HepG2 (cell line): ENCODE data around the gene CA7. TPM values are rescaled to one million over a fixed set of nuclear protein-coding genes. Genes with fewer than 3 reads are reported as not detected.
"Not testable (repeated sequence)": the region's sequence is repeated elsewhere in the genome, so short reads cannot be mapped to it uniquely, and the experiment has no call there.

Source experiments
- ATAC-seq: fragments of 200-7000 bp; cut with Tn5 transposase; 3 replicates; pipeline ENCODE4 v1.9.1; 2020; ENCODE audit warnings: mild to moderate bottlenecking, moderate library complexity
- BruUV-seq: library from RNA; stranded (reverse); fragments of 400-500 nt; replicated peaks from 2 replicates; lab custom pipeline; 2021; lab: Mats Ljungman, UMichigan
- CTCF ChIA-PET: fragments of 300-600 bp; formaldehyde crosslinking; extraction: SDS; loops from one replicate; lab custom pipeline; 2021; ENCODE audit warnings: low total read pairs, inconsistent platforms, low intra/inter-chr PET ratio; lab: Yijun Ruan, JAX
- POLR2A ChIA-PET: fragments of 350-600 bp; sonication (Branson Sonifier 250); formaldehyde crosslinking; loops from one replicate; lab custom pipeline; 2020; ENCODE audit warnings: antibody characterized with exemption, inconsistent platforms; lab: Yijun Ruan, JAX
- DNase-seq: peaks from one replicate; pipeline ENCODE4 v3.0.0-alpha.2; 2015; ENCODE audit warnings: low spot score
- FAIRE-seq: peaks from 3 replicates; lab custom pipeline; 2011; peaks lifted over from hg19 to GRCh38; lab: Jason Lieb, UNC
- H2AFZ ChIP-seq: one replicate; pipeline ENCODE4 v1.6.1; 2011; ENCODE audit warnings: low read length, inconsistent platforms
- H3K27ac ChIP-seq: fragments of 300-600 bp; 3 replicates; pipeline ENCODE4 v1.8.0; 2011; ENCODE audit warnings: mixed run types, mild to moderate bottlenecking, mixed read lengths, low read length, inconsistent platforms; ENCODE audit not compliant: insufficient read depth; ENCODE audit errors: extremely low read length
- H3K27me3 ChIP-seq, 2 experiments: fragments of 200-600 bp in 1 of 2; 2 replicates in 1 of 2; 3 replicates in 1 of 2; pipeline versions ENCODE4 v1.6.0 to v1.8.0; 2011; ENCODE audit warnings: low read length in 2 of 2, mild to moderate bottlenecking in 2 of 2, moderate library complexity in 2 of 2, inconsistent platforms in 1 of 2; ENCODE audit not compliant: insufficient read depth in 2 of 2, control insufficient read depth in 1 of 2
- H3K36me3 ChIP-seq, 2 experiments: fragments of 200-600 bp in 1 of 2; replicated peaks in 1 of 2; 2 replicates in 1 of 2; 3 replicates in 1 of 2; pipeline versions ENCODE4 v1.5.1 to v1.8.0; 2011; ENCODE audit warnings: low read length in 2 of 2, inconsistent platforms in 1 of 2; ENCODE audit not compliant: insufficient read depth in 2 of 2, control insufficient read depth in 1 of 2
- H3K4me1 ChIP-seq: 2 replicates; pipeline ENCODE4 v1.5.1; 2012; ENCODE audit warnings: low read length, inconsistent platforms; ENCODE audit not compliant: insufficient read depth
- H3K4me2 ChIP-seq: 2 replicates; pipeline ENCODE4 v1.6.0; 2011; ENCODE audit warnings: low read depth, low read length, inconsistent platforms
- H3K4me3 ChIP-seq, 3 experiments: fragments of 200-600 bp in 1 of 3; sonication (generic), shearing (Covaris generic) in 1 of 3; replicated peaks in 1 of 3; 2 replicates each; pipeline ENCODE4 v1.5.1; 2011 to 2016; ENCODE audit warnings: low read length in 3 of 3, inconsistent platforms in 2 of 3, low read depth in 2 of 3, mild to moderate bottlenecking in 2 of 3, control low read depth in 1 of 3, mixed read lengths in 1 of 3; ENCODE audit not compliant: insufficient read depth in 1 of 3
- H3K79me2 ChIP-seq: one replicate; pipeline ENCODE4 v1.6.1; 2011; ENCODE audit warnings: low read length, inconsistent platforms; ENCODE audit not compliant: insufficient read depth
- H3K9ac ChIP-seq: 2 replicates; pipeline ENCODE4 v1.6.0; 2011; ENCODE audit warnings: mild to moderate bottlenecking, low read depth, low read length, inconsistent platforms; ENCODE audit not compliant: insufficient read depth
- H3K9me3 ChIP-seq: 2 replicates; pipeline ENCODE4 v1.5.1; 2012; ENCODE audit warnings: mild to moderate bottlenecking, low read length
- H4K20me1 ChIP-seq: 2 replicates; pipeline ENCODE4 v1.6.0; 2011; ENCODE audit warnings: inconsistent platforms, mild to moderate bottlenecking, low read length, moderate library complexity; ENCODE audit not compliant: insufficient read depth
- GPN1 ChIP-seq: sonication (generic); formaldehyde crosslinking; IDR thresholded peaks from 2 replicates; pipeline ENCODE4 v1.5.1; 2020; ENCODE audit warnings: missing genetic modification reagents, borderline replicate concordance
- MAFF ChIP-seq: IDR thresholded peaks from 2 replicates; pipeline ENCODE4 v1.6.1; 2011; ENCODE audit warnings: low read depth, low read length, improper control_type of control experiment
- ZNF10 ChIP-seq: sonication (generic); formaldehyde crosslinking; IDR thresholded peaks from 2 replicates; pipeline ENCODE4 v1.4.0; 2020; ENCODE audit warnings: mild to moderate bottlenecking, low read depth, missing genetic modification reagents, borderline replicate concordance
- ZNF121 ChIP-seq: sonication (generic); formaldehyde crosslinking; IDR thresholded peaks from 2 replicates; pipeline ENCODE4 v1.5.0; 2020; ENCODE audit warnings: mild to moderate bottlenecking, missing genetic modification reagents
- WGBS: methylation state at CpG from one replicate; pipeline ENCODE4 v1.1.6; 2017; ENCODE audit warnings: low lambda C conversion rate; 5-methylcytosine and 5-hydroxymethylcytosine counted together
- in situ Hi-C: cut with HindIII; loops from 2 replicates; pipeline ENCODE4 v1.10.0; 2017; ENCODE audit warnings: low pct_unique_long_range_greater_than_20kb; ENCODE audit not compliant: extremely low pct_ligation_motif_present
- intact Hi-C: fragments of 100-400 bp; cut with micrococcal nuclease; formaldehyde crosslinking; loops from one replicate; pipeline ENCODE4 v1.10.0; 2022; ENCODE audit not compliant: unreplicated experiment
- polyA plus RNA-seq, 8 experiments: library from polyadenylated mRNA; depleted of rRNA in 3 of 8; stranded (reverse) in 7 of 8; unstranded in 1 of 8; fragments of >200 nt; fragmentation: Illumina TruSeq in 4 of 8; extraction: Trizol in 4 of 8; gene quantifications; 2 replicates each; pipeline versions ENCODE4 v1.2.1 to v1.2.3, GENCODE V29; 2011 to 2016; ENCODE audit warnings: low read depth in 4 of 8, missing spikeins in 1 of 8, mixed read lengths in 1 of 8; ENCODE audit not compliant: insufficient read depth in 1 of 8
- total RNA-seq, 5 experiments: library from RNA; depleted of rRNA; stranded (reverse); fragments of >200 nt; fragmentation: Illumina TruSeq; extraction: Trizol; gene quantifications; 2 replicates each; pipeline ENCODE4 v1.2.3, GENCODE V29; 2016; ENCODE audit warnings: low read depth in 1 of 5
- TF ChIP-seq, protein P1 (sequence below): sonication (generic); formaldehyde crosslinking; IDR thresholded peaks from 2 replicates; pipeline ENCODE4 v1.5.0; 2020; ENCODE audit warnings: mild to moderate bottlenecking, missing genetic modification reagents

The CA7 gene
- total and polyA plus RNA-seq, 2 of the 13 experiments (the other 11 are each of a cell fraction or from before 2014, with no cell fraction given): not detected

DNA sequence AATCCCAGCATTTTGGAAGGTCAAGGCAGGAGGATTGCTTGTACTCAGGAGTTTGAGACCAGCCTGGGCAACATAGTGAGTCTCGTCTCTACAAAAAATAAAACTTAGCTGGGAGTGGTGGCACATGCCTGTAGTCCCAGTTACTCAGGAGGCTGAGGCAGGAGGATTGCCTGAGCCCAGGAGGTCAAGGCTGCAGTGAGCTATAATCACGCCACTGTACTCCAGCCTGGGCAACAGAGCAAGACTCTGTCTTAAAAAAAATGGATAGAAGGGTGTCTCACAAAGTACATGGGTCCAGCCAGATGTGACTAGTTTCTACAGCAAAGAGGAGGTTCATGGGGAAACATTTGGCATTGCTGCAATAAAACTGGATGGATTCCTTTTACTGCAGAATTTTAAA is 27.1 kb downstream of the CA7 start:
- CTCF ChIA-PET, H4K20me1 ChIP-seq, POLR2A ChIA-PET, H3K9me3 ChIP-seq, FAIRE-seq, H3K4me2 ChIP-seq, H3K27me3 ChIP-seq, H3K9ac ChIP-seq, DNase-seq, H3K36me3 ChIP-seq, BruUV-seq, ATAC-seq, H3K27ac ChIP-seq, H3K4me3 ChIP-seq, H2AFZ ChIP-seq, H3K79me2 ChIP-seq: not testable (repeated sequence)
- in situ Hi-C loops: loop anchor here (25.0 kb wide), 1 partner anchor 459 kb away; no protein-coding TSS in a partner anchor
- peaks cover 30% of the 10 kb centered on the region for H3K4me1 ChIP-seq
- 29% methylated on average over 2 of the region's 2 CpGs for WGBS
- intact Hi-C loops: loop anchor here (5.0 kb wide), 1 partner anchor 209 kb away; no protein-coding TSS in a partner anchor
- TF ChIP-seq, protein P1, sequence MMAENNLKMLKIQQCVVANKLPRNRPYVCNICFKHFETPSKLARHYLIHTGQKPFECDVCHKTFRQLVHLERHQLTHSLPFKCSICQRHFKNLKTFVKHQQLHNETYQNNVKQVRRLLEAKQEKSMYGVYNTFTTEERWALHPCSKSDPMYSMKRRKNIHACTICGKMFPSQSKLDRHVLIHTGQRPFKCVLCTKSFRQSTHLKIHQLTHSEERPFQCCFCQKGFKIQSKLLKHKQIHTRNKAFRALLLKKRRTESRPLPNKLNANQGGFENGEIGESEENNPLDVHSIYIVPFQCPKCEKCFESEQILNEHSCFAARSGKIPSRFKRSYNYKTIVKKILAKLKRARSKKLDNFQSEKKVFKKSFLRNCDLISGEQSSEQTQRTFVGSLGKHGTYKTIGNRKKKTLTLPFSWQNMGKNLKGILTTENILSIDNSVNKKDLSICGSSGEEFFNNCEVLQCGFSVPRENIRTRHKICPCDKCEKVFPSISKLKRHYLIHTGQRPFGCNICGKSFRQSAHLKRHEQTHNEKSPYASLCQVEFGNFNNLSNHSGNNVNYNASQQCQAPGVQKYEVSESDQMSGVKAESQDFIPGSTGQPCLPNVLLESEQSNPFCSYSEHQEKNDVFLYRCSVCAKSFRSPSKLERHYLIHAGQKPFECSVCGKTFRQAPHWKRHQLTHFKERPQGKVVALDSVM (CRISPR knock-in tag): peak; percentile 75
- peak; percentile 82 for TF ChIP-seq ZNF121 (CRISPR knock-in tag)

DNA sequence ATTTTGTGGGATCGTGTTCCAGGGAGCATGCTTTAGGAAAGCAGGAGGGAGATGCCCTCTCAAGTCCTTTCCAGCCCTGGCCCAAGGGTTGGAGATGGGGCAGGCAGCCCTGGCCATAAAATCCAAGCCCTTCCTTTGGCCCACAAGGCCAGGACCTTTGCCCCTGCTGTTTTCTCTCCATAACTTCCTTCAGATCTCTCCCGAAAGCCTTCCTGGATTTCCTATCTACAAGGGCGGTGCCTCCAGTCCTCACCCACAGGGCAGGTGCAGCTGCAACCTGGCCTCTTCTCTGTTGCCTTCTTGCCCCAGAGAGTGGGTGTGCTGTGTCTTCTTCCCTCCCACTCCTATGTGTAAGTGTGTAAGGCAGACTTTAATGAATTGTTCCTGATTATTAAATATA is 27.6 kb downstream of the CA7 start:
- no peak for TF ChIP-seq GPN1
- no peak for TF ChIP-seq MAFF
- no peak for TF ChIP-seq ZNF10 (CRISPR knock-in tag)
- TF ChIP-seq, all 625 proteins: peak for 0
- Histone ChIP-seq H3K36me3 (no peaks in the 10 kb centered on the region), H2AFZ (no peak overlapping the region), H3K4me2 (no peak overlapping the region), H3K9ac (no peak overlapping the region), H3K79me2 (no peaks in the 10 kb centered on the region), H3K27me3 (peaks cover 0 to 8% of the 10 kb centered on the region in 2 experiments; a peak in 2 of 5 replicates), H3K4me1 (peaks cover 30% of the 10 kb centered on the region), H4K20me1 (no peaks in the 10 kb centered on the region), H3K9me3 (no peaks in the 10 kb centered on the region), H3K27ac (no peak overlapping the region), H3K4me3 (no peak overlapping the region)
- no TSS peak for BruUV-seq
- WGBS: 34% methylated on average over 2 of the region's 3 CpGs
- ATAC-seq (no peak), DNase-seq (no peak), FAIRE-seq (no peak)
- in situ Hi-C loops: loop anchor here (25.0 kb wide), 1 partner anchor 460 kb away; no protein-coding TSS in a partner anchor
- ChIA-PET POLR2A (interaction anchor here (1.7 kb wide), 1 partner anchor 41 kb away, joined by 13 read pairs; the partner anchor contains the start of gene NAE1), CTCF (no interaction called here)
- intact Hi-C loops: loop anchor here (5.0 kb wide), 1 partner anchor 210 kb away; no protein-coding TSS in a partner anchor
